A375 (cell line): Measurements from ENCODE around the gene RASGEF1B. TPM values are rescaled to one million over a fixed set of nuclear protein-coding genes. Genes with fewer than 3 reads are reported as not detected.

ENCODE experiments used
- total RNA-seq: library from RNA; depleted of rRNA; stranded (reverse); fragments of >200 nt; shearing (Covaris generic); gene quantifications from 2 replicates; pipeline ENCODE4 v1.2.3, GENCODE V29; 2014; rRNA removed

RASGEF1B gene
- 0.13 TPM in 1 of 2 replicates, not detected in the other for total RNA-seq

DNA sequence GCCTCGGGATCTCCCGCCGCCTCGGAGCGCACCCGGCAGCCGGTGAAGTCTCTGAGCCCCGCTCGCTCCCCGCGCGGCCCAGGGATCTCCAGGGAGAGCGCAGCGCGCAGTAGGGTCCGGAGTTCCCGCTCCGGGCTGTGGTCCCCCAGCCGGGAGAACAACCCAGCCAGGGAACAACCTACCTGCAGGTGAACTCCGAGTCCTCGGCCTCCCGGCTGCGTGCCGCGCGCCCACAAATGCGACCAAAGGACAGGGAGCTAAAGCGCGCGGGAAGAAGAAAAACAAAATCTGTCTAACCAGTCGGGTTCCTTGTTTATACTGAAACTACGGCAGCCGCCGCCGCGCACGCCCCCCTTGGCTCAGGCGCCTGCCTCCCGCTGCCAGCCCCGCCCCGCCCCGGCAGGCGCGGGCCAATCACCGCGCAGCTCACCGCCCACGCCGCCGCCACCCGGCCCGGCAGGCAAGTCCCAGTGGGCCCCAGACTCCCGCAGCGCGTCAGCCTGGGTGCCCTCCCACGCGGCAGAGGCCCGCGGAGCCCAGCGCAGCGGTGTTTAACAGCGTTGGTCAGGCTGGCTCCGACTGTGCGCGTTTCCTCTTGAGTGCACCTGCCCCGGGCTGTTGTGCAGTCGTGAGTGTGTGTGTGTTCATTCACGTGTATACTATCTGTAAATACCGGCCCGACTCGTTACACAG, at the start of gene RASGEF1B:
Gene RASGEF1B, minus strand, starts transcription at position 320 of the 693 bp plus-strand sequence. CDS start 12,399 bp downstream, outside the sequence.

